Embryonic facial prominence (tissue), 1 donor: ENCODE results near the gene SPEF1.
"Not testable (repeated sequence)": the region's sequence is repeated elsewhere in the genome, so short reads cannot be mapped to it uniquely, and the experiment has no call there.

Experiments used
- DNase-seq: peaks from one replicate; pipeline ENCODE4 v3.0.0-alpha.2; 2016; ENCODE audit errors: extremely low spot score

Gene SPEF1, protein sequence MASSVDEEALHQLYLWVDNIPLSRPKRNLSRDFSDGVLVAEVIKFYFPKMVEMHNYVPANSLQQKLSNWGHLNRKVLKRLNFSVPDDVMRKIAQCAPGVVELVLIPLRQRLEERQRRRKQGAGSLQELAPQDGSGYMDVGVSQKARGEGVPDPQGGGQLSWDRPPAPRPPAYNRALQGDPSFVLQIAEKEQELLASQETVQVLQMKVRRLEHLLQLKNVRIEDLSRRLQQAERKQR

DNA sequence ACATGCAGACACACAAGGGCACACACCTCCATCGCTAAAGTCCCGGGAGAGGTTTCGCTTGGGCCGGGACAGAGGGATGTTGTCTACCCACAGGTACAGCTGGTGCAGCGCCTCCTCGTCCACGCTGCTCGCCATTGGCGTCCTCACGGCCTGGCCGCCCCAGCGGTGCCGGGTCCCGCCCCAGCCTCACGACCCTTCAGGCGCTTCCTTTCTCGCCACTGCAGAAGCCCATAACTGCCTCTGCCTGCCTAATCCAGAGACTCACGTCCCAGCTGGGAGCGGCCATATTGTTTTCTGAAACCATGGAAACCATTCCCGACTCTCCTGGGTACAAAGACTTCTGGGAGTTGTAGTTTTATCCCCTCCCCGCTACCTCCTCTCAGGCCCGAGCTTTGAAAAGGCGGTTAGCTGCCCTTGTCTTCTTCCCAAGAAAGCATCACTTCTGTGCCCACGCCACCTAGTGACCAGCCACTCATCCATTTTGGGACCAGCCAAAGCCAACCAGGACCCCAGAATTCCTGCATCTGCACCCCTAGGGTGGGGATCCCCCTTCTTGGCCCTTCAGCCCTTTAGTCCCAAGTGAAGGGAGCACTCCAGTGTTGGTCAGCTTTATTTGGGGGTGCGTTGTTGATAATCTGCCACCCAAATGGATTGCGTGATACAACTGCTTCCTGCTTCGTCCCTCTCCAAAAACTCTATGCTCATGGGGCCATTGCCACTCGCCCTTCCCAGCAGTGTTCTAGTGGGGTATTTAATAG lies at the start of gene SPEF1:
Gene SPEF1 (minus strand): TSS at position 296 of the 758 bp plus-strand sequence. CDS start 161 bp downstream, at position 135.
- DNase-seq: peak; percentile 88

DNA sequence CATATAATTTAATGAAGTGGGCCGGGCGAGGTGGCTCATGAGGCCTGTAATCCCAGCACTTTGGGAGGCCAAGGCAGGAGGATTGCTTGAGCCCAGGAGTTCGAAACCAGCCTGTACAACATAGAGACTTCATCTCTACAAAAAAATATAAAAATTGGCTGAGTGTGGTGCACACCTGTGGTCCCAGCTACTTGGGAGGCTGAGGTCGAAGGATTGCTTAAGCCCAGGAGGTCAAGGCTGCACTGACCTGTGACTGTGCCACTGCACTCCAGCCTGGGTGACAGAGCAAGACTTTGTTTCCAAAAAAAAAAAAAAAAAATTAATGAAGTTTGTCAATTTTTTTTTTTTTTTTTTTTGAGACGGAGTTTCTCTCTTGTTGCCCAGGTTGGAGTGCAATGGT lies 48.6 kb upstream of the SPEF1 start:
- DNase-seq: not testable (repeated sequence)

DNA sequence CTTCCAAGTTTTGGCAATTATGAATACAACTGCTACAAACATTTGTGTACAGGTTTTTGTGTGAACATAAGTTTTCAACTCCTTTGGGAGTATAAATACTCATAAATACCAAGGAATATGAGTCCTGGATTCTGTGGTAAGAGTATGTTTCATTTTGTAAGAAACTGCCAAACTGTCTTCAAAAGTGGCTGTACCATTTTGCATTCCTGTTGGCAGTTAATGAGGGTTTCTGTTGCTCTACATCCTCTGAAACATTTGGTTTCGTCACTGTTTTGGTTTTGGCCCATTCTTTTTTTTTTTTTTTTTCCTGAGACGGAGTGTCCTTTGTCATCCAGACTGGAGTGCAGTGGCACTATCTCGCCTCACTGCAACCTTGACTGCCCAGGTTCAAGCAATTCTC lies 47.5 kb upstream of the SPEF1 start:
- DNase-seq: no peak

DNA sequence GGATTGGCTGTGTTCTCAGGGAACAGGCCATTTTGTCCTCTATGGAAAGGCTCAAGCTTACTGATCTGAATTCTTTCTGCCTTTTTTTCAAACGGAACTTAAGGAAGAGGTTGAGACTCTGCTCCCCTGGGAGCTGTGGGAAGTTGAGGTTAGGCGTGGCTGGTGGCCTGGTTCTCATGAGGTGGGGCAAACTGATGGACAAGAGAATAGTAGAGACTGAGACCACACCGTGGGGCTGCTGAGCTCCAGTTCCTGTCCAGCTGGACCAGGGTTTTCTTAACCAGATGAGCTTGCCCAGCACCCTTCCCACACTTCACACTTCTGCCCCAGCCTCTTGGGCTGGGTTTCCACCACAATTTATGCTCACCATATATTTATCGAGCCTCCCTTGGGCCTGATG lies 45.2 kb upstream of the SPEF1 start:
- no peak for DNase-seq

DNA sequence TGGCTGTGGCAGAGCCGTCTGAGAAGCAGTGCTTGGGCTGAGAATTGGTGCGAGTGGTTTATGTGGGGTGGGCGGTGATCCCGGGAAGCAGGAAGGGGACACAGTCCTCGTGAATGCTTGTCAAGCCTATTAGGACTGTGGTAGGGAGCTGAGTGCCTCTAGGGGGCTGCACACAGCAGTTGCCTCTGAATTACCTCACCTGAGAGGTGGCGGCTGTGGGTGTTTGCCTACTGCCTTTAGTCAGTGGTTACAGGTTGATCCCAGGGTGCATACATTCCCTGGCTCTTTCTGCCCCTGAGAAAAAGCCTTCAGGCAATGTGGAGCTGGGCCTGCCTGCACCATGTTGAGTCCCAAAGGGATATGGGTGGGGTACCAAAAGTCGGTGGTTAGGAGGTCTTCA lies 44.3 kb upstream of the SPEF1 start:
- no peak for DNase-seq

DNA sequence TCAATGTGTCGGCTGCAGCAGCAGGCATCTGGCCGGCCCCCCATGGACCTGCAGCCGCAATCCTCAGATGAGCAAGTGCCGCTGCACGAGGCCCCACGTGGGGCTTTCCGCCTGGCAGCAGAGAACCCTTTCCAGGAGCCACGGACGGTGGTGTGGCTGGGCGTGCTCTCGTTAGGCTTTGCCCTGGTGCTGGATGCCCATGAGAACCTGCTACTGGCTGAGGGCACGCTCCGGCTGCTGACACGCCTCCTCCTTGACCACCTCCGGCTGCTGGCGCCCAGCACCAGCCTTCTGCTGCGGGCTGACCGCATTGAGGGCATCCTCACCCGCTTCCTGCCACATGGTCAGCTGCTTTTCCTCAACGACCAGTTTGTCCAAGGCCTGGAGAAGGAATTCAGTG lies 42.6 kb upstream of the SPEF1 start:
- no peak for DNase-seq

DNA sequence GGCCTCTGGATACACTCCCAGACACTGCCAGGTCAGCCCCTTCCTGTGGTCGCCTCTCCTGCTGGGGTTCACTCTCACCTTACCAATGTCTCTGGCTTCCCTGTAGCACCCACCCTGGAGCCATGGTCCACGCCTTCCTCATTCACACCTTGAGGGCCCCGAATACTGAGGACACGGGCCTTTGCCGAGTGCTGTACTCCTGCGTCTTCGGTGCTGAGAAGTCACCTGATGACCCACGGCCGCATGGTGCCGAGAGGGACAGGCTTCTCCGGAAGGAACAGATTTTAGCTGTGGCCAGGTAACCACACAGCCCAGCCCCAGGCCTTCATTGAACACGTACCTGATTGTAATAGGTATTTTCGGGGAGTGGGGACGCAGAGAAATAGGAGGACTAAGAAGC lies 40.7 kb upstream of the SPEF1 start:
- DNase-seq: no peak

DNA sequence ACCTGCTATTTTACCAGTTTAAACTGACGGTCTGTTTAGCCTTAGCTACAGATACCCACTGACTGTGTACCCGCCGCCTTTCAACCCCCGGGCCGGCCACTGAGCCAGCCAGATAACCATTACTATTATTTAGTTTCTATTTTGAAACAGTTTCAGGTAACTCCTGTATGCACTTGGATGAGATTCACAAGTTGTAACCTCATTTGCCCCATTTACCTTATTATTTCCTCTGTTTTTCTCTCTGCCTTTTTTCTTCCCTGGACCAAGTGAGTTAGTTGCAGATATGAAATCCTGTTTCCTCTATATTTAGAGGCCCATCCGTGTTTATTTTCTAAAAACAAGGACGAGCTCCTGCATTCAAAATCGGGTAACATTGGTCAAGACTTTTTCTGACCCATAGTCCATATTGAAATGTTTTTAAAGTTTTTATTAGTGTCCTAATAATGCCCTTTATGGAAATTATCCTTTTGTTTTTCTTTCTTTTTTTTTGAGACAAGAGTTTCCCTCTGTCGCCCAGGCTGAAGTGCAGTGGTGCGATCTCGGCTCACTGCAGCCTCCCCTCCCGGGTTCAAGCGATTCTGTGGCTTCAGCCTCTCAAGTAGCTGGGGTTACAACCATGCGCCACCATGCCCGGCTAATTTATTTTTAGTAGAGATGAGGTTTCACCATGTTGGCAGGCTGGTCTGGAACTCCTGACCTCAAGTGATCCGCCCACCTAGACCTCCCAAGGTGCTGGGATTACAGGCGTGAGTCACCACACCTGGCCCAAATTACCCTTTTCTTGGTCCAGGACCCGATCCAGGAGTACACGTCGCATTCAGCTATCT lies 39.9 kb upstream of the SPEF1 start:
- no peak for DNase-seq

DNA sequence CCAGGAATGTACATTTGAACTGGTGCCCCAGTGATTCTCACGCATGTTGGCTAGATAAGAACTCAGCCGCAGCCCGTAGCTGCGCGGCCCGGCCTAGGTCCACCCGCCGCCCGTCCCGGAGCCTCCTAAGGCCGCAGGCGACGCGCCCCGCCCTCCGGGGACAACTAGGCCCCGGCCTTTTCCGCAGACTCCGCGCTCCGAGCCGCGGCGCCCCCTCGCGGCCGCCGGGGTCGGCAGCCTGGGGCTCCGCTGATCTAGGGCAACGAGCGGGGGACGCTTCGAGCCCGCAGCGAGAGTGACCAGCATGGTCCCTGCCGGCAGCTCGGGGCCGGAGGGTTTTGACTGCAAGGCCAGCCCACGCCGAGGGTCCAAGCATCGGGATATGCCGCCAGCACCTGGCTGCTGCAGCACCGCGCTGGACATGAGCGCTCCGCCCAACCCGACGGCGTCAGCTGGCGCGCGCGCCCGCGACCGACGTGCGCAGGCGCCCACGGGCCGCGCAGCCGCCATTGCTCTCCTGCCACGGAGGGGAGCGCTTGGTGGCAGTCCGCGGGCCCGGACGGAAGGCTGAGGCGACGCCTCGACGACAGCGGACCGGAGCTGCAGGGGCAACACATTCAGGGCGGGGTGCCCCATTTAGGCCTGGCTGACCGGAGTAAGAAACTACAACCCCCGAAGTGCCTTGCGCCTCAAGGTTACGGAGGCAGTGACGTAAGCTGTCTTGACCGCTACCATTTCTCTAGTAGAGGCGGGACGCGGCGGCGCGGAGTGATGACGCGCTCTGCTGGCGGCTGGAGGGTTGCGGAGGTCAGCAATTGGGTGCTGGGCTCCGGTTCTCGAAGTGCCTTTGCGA lies 39.0 kb upstream of the SPEF1 start, which contains the start of gene AP5S1:
Gene AP5S1 (plus strand): TSS at position 500 of the 853 bp plus-strand sequence. CDS start 1,571 bp downstream, outside the sequence.
- DNase-seq: peak; percentile 89

DNA sequence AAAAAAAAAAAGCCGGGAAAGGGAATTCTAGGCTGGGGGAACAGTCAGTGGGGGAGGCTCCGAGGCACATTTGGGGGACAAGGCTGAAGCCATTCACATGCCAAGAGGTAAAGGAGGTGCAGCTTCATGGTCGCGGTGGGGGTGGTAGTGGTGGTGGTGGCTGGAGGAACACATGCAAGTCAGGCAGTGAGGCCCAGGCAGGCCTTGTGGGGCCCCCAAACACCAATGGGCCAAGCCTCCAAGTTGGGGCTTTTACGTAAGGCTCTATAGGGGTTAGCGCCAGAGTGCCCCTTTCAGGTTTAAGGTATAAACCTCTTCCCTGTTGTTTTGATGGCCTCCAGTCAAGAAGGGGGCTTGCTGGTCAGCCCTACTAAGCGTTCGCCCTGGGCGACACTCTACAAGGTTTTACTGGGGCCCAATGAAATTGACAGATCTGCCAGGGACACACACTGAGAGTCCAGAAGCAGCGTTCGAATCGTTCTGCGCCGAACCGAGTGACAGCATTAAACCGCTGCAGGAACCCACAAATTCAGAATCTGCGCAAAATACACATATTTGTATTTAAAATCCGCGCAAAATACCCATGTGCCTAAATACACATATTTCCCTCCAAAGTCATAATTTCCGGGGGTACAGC lies 38.3 kb upstream of the SPEF1 start:
- DNase-seq: no peak

DNA sequence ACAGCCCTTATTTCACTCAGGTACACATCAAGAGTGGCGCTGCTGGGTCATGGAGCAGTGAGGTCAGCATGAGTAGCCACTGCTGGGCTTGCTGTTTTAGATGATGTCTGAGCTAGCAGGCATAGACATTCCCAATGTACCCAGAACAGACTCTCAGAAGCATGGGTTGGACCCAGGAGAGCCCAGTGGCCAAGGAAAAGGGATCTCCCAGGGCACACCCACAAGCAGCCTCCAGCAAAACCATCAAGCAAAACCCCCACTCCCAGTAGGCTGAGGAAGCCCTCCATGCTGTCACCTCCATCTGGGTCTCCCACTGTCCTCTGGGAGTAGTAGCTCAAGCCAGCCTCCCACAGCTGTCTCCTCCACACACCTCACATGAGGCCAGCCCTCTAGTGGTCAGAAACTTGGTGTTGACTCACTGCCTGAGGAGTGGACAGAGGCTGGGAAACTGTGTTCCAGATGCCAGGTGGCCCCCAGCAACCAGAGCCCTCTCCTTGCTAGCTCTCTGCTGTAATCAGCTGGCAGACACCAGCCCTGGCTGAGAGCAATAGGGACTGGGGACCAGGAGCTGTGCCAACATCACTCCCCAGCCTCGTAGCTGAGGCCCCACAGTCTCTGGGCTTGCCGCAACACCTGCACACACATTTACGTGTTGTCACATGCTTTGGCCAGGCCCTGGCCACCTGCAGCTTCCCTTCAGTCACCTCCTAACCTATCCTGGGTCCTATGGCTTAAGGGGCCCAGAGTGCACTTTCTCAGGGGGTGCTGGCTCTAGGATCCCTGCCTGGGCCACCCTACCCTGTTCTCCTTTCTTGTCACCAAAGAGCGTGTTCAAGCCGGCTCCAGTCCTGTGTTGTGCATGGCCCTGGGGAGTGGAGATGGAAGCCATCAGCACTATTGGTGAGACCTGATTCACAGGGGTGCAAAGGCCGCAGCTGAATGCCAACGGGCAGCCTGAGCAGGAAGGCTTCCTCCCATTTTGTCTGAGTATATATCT lies 37.2 kb upstream of the SPEF1 start:
- DNase-seq: no peak

DNA sequence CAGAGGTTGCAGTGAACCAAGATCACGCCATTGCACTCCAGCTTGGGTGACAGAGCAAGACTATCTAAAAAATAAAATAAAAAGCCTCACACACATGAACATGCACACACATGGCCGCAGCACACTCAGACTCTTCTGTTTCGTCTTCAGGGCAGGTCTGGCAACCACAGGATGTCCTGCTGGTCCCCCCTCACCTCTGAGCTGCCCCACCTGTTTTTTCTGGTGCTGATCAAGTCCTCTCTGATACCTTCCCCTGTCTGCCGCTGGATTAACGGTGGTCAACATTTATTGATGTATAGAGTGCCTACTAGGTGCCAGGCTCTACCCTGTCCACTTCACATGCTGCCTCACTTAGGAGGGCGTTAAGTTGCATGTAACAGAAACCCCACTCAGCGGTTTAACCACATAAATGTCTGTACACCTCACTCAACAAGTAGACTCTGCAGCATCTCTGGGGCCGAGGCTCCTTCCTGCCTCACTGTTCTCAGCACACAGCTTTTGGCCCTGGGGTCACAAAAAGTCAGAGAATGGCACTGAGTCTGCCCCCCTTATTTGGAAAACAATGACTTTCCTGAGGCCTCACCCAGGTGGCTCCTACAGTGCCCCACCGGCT lies 34.6 kb upstream of the SPEF1 start:
- DNase-seq: no peak

DNA sequence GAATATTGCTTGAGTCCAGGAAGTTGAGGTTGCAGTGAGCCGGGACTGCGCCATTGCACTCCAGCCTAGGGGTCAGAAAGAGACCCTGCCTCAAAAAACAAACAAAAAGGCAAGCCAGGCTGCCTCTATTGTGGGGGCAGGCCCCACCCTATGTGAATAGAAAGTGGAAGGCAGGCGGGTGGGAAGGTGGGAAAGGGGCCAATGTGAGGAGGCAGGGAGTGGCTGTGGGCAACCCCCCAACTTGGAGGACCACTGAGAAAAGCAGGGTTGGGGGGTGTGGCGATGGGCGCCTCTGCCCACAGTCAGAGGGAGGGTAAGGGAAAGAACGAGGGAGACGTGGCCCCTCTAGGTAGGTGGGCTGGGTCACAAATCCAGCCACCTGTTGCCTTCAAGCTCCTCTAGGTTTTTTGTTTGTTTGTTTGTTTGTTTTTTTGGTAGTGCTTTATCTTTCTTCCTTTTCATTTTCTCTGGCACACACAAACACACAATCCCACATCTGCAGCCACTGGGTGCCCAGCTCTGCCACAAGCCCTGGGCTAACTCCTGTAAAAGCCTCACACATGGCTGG lies 33.8 kb upstream of the SPEF1 start:
- DNase-seq: no peak

DNA sequence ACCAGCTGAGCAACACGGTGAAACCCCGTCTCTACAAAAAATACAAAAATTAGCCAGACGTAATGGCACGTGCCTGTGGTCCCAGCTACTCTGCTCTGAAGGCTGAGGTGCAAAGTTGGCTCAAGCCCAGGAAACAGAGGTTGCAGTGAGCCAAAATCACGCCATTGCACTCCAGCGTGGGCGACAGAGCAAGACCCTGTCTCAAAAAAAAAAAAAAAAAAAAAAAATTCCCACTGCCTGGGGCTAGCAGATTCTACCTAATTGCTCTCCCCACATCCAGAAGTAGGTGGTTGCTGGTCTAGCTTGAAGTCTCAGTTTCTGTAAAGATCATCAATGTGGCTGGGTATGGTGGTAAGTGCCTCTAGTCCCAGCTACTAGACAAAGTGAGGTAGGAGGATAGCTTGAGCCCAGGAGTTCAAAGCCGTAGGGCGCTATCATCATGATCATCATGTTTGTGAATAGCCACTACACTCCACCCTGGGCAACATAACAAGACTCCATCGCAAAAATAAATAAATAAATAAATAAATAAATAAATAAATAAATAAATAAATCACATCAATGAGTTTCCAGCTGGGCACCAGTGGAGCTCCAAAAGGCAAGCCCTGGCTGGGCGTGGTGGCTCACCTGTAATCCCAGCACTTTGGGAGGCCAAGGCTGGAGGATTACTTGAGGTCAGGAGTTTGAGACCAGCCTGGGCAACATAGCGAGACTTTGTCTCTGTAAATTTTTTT lies 32.8 kb upstream of the SPEF1 start:
- DNase-seq: no peak

DNA sequence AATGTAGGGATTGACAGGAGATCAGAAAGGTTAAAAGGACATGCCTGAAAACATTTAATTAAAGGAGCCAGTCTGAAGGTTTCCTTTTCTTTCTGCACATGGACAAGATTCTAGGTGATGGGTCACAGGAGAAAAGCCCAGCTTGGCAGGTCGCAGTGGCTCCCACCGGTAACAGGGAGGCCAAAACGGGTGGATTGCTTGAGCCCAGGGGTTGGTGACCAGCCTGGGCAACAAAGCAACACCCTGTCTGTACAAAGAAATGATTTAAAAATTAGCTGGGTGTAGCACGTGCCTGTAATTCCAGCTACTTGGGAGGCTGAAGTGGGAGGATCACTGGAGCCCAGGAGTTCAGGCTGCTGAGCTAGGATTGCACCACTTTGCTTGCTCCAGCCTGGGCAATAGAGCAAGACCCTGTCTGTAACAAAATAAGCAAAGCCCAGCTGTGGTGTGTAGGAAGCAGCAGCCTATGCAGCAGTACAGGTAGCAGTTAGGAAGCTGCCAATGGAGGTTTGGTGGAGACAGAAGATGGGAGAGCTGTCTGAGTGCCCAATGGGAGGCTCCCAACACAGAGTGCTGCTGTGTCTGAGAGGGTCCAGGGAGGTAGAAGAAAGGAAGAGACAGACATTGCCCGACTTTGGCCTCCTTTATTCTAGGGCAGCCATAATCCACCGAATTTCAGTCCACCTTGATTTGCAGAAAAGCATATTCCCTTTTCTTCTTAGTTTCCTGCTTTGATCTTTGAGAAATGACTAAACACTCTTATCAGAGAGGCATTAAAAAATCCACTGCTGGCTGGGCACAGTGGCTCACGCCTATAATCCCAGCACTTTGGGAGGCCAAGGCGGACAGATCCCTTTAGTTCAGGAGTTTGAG lies 32.0 kb upstream of the SPEF1 start:
- no peak for DNase-seq

DNA sequence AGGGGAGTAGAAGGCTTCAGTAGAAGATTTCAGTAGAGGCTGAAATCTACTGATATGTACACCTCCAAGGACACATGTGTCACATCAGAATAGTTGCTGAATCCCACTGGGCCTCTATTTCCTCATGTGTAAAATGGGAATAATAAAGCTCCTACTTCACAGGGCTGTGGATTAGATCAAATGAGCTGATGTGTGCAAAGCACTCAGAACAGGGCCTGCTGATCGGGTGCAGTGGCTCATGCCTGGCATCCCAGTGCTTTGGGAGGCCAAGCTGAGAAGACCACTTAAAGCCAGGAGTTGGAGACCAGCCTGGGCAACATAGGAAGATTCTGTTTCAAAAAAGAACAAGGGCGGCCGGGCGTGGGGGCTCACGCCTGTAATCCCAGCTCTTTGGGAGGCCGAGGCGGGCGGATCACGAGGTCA lies 31.0 kb upstream of the SPEF1 start:
- DNase-seq: no peak
